Measurements from ENCODE around the gene FLCN. TPM values are rescaled to one million over a fixed set of nuclear protein-coding genes. Genes with fewer than 3 reads are reported as not detected.
A peak's percentile ranks its signal among the peaks of the same experiment; 100 is the strongest.

The FLCN gene
- total RNA-seq, 2 experiments from 2014 or later = 15.4 to 17.2 TPM

DNA sequence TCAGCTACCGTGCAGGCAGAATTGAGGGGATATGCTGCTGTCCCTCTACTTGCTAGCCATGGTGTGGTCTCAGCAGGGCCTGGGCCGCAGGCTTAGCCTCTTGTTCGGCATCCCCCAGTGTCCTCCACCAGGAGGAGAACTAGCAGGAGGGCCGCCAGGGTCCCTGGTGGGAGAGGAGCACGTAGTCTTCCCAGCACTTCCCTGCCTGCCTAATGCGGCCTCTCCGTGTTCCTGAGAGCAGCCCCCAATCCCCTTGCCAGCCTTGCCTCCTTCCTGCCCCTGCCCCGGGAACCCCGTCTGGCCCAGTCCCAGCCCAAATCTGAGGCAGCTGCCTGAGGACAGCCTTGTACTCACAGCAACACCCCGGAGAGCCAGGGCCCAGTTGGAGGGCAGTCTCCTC is 69.0 kb downstream of the FLCN start:
- Mint-ChIP-seq H3K9me3 (no peaks in the 10 kb centered on the region), H3K27me3 (no peaks in the 10 kb centered on the region), H3K36me3 (ENCODE audit: low read depth) (peaks cover 14% of the 10 kb centered on the region), H3K4me3 (no peak overlapping the region), H3K4me1 (ENCODE audit: low read depth) (peaks cover 13% of the 10 kb centered on the region), H3K27ac (no peak overlapping the region)
- no peak for TF ChIP-seq CTCF (IDR thresholded peaks at IDR 0.05)
- DNase-seq (no peak), ATAC-seq (no peak)
- ChIA-PET POLR2A (no interaction called here), CTCF (interaction anchor here (1.2 kb wide), 1 partner anchor 13 kb away, joined by 3 read pairs; no protein-coding TSS in a partner anchor)
- intact Hi-C loops (cut with micrococcal nuclease) = no loop called here

- peaks cover 13% of the 10 kb centered on the region for H3K4me1 Mint-ChIP-seq (ENCODE audit: low read depth)
- no peak overlapping the region for H3K4me3 Mint-ChIP-seq
- intact Hi-C loops (cut with micrococcal nuclease) = no loop called here
- no peak for DNase-seq
- H3K36me3 Mint-ChIP-seq (ENCODE audit: low read depth) = peaks cover 13% of the 10 kb centered on the region
- TF ChIP-seq CTCF (IDR thresholded peaks at IDR 0.05) = no peak
- ChIA-PET POLR2A (no interaction called here), CTCF (interaction anchor here (1.2 kb wide), 1 partner anchor 12 kb away, joined by 3 read pairs; no protein-coding TSS in a partner anchor)
- ATAC-seq = no peak
- H3K27ac Mint-ChIP-seq = no peak overlapping the region
- H3K27me3 Mint-ChIP-seq = no peaks in the 10 kb centered on the region
- no peaks in the 10 kb centered on the region for H3K9me3 Mint-ChIP-seq
Observed at GRCh38 chr17:17167356-17167755, 69.6 kb downstream of the FLCN start.

DNA sequence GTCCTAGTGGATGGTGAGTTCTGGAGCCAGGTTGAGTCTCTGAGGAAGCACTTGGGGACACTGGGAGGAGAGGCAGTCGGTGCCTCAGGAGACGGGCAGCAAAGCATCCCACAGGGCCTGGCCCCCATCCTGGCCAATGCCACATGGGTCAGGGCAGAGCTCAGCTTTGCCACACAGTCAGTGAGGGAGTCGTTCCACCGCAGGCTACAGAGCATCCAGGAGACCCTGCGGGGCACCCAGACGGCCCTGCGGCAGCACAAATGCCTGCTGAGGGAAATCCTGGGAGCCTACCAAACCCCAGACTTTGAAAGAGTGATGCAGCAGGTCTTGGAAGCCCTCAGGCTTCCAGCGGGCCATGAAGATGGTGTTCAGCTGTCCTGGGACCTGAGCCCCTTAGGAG is 70.5 kb downstream of the FLCN start:
- intact Hi-C loops (cut with micrococcal nuclease) = no loop called here
- no peak overlapping the region for H3K4me3 Mint-ChIP-seq
- H3K9me3 Mint-ChIP-seq = no peaks in the 10 kb centered on the region
- H3K27ac Mint-ChIP-seq = peak overlapping the region; percentile 2
- ATAC-seq (no peak), DNase-seq (no peak)
- CTCF ChIA-PET = no interaction called here
- peaks cover 13% of the 10 kb centered on the region for H3K36me3 Mint-ChIP-seq (ENCODE audit: low read depth)
- H3K4me1 Mint-ChIP-seq (ENCODE audit: low read depth) = peaks cover 8% of the 10 kb centered on the region
- no peaks in the 10 kb centered on the region for H3K27me3 Mint-ChIP-seq
- POLR2A ChIA-PET = no interaction called here
- TF ChIP-seq CTCF (IDR thresholded peaks at IDR 0.05) = no peak

DNA sequence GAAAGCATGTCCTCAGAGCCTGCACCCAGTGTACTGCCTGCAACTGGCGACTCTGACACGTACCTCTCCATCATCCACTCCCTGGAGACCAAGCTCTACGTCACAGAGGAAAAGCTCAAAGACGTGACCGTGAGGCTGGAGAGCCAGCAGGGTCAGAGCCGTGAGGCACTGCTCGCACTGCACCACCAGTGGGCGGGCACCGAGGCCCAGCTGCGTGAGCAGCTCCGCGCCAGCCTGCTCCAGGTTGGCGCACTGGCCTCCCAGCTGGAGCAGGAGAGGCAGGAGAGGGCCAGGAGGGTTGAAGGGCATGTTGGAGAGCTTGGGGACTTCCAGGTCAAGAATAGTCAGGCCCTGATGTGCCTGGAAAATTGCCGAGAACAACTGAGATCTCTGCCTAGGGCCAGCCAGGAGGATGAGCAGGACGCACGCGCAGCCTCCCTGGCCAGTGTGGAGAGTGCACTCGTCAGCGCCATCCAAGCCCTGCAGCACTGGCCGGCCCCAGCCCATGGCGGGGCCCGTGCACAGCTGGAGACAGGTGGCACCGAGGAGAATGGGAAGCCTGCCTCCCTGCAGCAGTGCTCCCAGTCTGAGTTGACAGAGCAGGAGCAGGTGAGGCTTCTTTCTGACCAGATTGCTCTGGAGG is 71.2 kb downstream of the FLCN start:
- POLR2A ChIA-PET = no interaction called here
- no peak for TF ChIP-seq CTCF (IDR thresholded peaks at IDR 0.05)
- no peak for DNase-seq
- H3K4me1 Mint-ChIP-seq (ENCODE audit: low read depth) = peaks cover 2% of the 10 kb centered on the region
- no peaks in the 10 kb centered on the region for H3K27me3 Mint-ChIP-seq
- H3K27ac Mint-ChIP-seq = no peak overlapping the region
- H3K9me3 Mint-ChIP-seq = no peaks in the 10 kb centered on the region
- CTCF ChIA-PET = no interaction called here
- intact Hi-C loops (cut with micrococcal nuclease) = no loop called here
- ATAC-seq = no peak
- peaks cover 13% of the 10 kb centered on the region for H3K36me3 Mint-ChIP-seq (ENCODE audit: low read depth)
- no peak overlapping the region for H3K4me3 Mint-ChIP-seq

DNA sequence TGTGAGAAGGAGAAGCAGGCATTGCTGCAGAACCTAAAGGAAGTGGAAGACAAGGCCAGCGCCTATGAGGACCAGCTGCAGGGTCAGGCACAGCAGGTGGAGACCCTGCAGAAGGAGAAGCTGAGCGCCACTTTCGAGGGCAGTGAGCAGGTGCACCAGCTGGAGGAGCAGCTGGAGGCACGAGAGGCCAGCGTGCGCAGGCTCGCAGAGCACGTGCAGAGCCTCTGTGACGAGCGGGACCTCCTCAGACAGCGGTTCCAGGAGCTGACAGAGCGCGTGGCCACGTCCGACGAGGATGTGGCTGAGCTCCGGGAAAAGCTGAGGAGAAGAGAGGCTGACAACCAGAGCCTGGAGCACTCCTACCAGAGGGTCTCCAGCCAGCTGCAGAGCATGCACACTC is 72.3 kb downstream of the FLCN start:
- no peak for TF ChIP-seq CTCF (IDR thresholded peaks at IDR 0.05)
- H3K27me3 Mint-ChIP-seq = no peaks in the 10 kb centered on the region
- H3K4me3 Mint-ChIP-seq = no peak overlapping the region
- ChIA-PET CTCF (interaction anchor here (1.1 to 1.6 kb wide), 4 partner anchors 13 to 449 kb away, joined by 3 to 5 read pairs (median 3); no protein-coding TSS in a partner anchor), POLR2A (interaction anchor here (1.4 kb wide), 1 partner anchor 13 kb away, joined by 6 read pairs; no protein-coding TSS in a partner anchor)
- peaks cover 13% of the 10 kb centered on the region for H3K36me3 Mint-ChIP-seq (ENCODE audit: low read depth)
- ATAC-seq (no peak), DNase-seq (no peak)
- no peaks in the 10 kb centered on the region for H3K4me1 Mint-ChIP-seq (ENCODE audit: low read depth)
- H3K27ac Mint-ChIP-seq = no peak overlapping the region
- no peaks in the 10 kb centered on the region for H3K9me3 Mint-ChIP-seq
- intact Hi-C loops (cut with micrococcal nuclease) = no loop called here

Data from activated CD8-positive, alpha-beta T cell treated with anti-CD3 and anti-CD28 coated beads for 36 hours (primary cell).